GM21360 (cell line): ENCODE measurements around the gene STK11IP.
"Not testable (repeated sequence)": the region's sequence is repeated elsewhere in the genome, so short reads cannot be mapped to it uniquely, and the experiment has no call there.

Experiments
- ATAC-seq: cut with Tn5 transposase; IDR thresholded peaks from one replicate; pipeline ENCODE4 v1.9.1; 2021; ENCODE audit warnings: mild to moderate bottlenecking, moderate library complexity; ENCODE audit not compliant: unreplicated experiment

STK11IP gene

DNA sequence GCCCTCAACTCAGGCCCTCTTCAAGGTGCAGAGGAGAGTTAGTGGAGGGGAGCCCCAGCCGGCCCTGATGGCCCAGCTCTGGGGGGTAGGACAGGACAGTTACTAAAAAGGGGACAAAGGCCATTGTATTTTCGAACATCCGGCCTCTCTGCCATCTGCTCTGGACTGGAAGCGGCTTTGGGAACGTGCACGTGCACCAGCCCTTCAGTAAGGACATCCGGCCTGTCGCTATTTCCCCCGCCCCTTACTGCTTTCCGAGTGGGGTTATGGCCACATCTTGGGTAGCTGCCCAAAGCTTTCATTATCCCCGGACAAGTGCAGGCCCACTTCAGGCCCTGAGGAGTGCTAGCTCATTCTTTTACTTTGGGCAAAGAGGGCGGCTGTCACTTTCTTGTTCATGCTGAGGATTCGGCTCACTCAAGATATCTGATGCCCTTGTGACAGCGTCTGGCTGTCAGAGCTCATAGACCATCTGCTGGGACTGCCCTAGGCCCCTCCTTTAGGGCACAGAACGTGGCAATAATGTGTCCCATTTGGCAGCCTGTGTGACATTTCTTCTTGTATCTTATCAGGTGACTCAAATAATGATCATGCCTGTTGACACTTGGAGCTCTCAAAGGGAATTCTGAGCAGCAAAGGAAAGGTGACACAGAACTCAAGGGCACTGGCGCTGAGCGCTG is 47.3 kb downstream of the STK11IP start:
- ATAC-seq: no peak

DNA sequence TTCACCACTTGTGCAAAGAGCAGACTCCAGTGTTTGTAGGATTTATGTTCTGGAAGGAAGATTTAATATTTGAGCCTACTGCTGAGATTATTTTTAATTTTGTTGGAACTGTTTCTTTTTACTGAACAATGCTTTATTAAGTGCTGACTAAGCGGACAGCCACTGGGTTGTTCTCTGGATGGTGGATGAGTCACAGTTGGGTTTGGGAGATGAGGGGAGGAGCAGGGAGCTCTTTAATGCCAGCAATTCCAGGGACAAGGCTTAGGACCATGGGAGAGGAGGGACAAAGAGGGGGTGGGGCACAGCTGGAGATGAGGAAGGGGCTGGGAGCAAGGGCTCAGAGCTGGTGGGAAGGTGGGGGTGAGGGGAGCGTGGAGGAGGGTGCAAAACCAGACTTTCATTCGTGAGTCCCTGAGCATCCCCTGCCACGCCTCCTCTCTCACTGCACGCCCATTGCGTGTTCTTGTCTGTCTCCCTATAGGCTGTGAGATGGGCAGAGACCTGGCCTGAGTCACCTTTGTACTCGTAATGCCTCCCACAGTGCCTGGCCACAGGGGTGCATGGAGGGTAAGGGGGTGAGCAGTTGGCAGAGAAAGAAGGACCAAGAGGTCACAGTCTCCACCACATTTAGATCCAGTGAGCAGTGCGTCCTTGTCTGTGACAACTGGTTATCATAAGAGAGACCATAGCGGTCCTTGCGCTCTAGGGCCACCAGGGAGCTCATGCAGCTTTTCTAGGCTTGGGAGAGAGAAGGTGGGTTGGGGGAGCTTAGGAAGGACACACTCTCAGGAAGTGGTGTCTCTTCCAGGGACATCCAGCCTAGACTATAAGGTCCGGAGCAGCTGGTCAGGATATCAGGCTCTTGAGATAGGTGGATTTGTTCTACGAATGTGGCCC is 48.2 kb downstream of the STK11IP start:
- ATAC-seq: no peak

- no peak for ATAC-seq
Observed at GRCh38 chr2:219648176-219648575, 50.5 kb downstream of the STK11IP start.

- ATAC-seq: no peak
Observed at GRCh38 chr2:219648963-219649362, 51.3 kb downstream of the STK11IP start.

DNA sequence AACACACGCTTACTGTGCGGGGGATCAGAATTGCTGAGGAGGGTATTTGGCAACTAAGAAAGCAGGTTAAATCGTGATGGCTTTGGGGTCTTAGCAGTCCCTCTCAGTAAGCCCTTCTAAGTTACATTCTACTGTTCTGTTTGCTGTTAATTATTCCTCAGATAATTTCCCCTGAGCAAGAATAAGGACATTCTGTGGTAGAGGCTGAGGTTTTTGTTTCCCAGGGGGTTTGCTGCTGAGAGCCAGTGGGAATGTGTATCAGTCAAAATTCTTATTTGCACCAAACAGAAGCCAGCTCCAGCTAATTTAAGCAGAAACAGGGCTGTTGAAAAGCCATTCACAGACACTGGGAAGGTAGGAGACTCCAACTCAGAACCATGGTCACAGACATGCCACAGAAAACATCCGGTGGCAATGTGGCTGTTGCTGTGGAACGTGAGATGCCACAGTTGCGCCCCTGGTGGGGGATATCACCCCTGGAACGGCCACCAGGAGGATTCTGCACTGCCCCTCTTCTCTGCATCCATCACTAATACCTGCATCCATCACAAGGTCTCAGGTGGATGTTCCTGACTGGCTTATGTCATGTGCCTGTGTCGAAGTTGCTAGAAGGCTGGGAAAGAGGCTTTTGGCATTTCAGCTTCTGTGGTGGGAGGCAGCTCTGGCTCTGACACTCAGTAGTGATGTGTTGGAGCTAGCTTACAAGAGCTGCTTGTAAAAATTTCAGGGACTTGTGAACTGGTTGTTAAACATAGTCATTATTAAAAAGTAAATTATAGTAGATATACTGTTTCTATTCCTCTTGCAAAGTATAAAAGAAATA is 53.0 kb downstream of the STK11IP start:
- ATAC-seq: no peak

- ATAC-seq: not testable (repeated sequence)
Observed at GRCh38 chr2:219651656-219652055, 54.0 kb downstream of the STK11IP start.

- no peak for ATAC-seq
Observed at GRCh38 chr2:219656526-219656925, 58.9 kb downstream of the STK11IP start.

- no peak for ATAC-seq
Observed at GRCh38 chr2:219658196-219658846, 60.7 kb downstream of the STK11IP start.

- ATAC-seq: no peak
Observed at GRCh38 chr2:219658874-219659273, 61.2 kb downstream of the STK11IP start.

DNA sequence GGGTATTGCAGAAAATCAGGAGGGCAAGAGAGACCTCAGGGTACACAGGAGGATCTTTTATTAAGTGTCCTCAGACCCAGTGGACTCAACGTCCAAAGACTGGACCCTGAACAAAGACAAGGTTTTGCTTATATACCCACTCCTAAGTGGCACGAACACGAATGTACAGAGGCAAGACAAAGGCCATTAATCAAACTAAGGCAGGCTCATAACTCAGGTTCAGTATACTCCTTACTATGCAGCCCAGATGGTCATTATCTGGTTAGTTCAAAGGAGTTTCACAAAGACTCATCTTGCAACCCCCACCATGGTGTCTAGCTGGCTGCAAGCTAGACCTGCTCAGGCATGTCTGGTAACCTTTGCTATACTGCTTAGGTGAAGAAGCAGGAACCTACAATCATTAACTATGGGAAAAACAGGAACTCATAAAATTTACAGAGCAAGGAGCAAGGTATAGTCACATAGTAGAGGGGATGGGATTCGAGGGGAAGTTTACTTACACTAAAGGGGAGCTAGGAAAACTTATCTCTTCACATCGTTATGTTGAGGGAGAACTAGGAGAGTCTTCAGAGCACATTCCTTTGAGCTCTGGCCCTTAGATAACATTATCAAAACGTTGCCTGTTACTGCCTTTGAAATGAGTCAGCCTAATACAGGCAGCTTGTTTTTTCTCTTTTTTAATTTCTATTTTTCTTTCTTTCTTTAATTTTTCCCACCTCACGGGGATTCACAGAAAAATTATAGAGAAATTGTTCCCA is 63.7 kb downstream of the STK11IP start:
- peak; percentile 90 for ATAC-seq

- no peak for ATAC-seq
Observed at GRCh38 chr2:219661955-219662395, 64.3 kb downstream of the STK11IP start.

GRCh38 chr2:219662566-219662965 is 64.9 kb downstream of the STK11IP start:
- no peak for ATAC-seq

- ATAC-seq: no peak
Observed at GRCh38 chr2:219663116-219663762, 65.6 kb downstream of the STK11IP start.

DNA sequence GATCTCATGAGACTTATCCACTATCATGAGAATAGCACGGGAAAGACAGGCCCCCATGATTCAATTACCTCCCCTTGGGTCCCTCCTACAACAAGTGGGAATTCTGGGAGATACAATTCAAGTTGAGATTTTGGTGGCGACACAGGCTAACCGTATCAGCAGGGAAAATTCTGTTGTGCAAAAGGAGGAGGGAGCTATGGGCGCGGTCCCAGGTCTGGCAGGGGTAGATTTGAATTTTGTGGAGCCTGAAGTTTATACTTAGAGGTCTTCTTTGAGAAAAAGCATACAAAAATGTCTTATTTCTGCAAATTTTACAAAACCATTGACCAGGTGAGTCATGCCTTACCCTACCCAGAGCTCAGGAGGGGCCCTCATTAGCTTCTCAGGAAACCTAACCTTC is 66.4 kb downstream of the STK11IP start:
- ATAC-seq: no peak

DNA sequence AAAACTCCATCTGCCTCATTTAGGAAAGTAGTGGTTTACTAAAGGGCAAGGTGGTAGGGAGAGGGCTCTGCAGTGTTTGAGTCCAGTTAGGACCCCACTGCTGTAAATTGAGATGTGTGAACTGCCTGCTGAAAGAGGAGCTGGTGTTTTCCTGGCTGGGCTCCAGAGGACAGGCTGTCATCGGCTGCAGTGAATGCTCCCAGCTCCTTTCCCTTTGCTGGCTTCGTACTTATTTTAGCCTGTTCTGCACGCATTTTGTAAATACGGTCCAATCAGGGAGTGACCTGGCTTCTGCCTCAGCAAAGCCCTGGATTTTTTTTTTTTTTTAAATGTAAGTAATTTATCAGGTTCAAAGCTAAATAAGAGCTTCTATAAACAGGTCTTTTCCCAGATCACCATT is 67.3 kb downstream of the STK11IP start:
- ATAC-seq: no peak

DNA sequence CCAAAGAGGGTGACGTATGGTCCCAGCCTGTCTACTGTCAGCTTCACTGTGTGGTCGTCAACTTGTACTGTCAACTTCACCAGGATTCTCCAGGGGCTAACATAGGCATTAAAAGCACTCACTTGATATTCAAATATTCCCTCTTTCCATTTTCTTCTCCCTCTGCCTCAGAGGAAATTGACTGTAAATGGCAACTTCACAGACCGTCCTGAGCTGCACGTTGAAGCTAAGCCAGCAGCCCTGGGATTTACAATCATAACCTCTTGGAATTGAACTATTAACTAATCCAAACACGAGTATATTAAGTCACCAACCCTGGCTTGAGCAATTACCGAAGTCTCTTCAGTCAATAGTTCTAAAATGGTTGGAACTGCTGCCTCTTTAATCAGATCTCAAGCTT is 68.3 kb downstream of the STK11IP start:
- no peak for ATAC-seq
